Neural progenitor cell (in vitro differentiated cells): ENCODE measurements around the gene PLAGL1.

Experiments
- EZH2 ChIP-seq: fragments of 200-600 bp; sonication (generic); IDR thresholded peaks from 2 replicates; pipeline ENCODE4 v1.6.1; 2017; ENCODE audit warnings: antibody characterized with exemption, mild to moderate bottlenecking, moderate library complexity
- EZH2phosphoT487 ChIP-seq: fragments of 200-600 bp; sonication (generic); IDR thresholded peaks from 2 replicates; pipeline ENCODE4 v1.6.1; 2017; ENCODE audit warnings: antibody characterized with exemption
- TF ChIP-seq, protein P1 (sequence below): fragments of 200-600 bp; sonication (generic); IDR thresholded peaks from 2 replicates; pipeline ENCODE4 v1.5.1; 2017; ENCODE audit warnings: antibody characterized with exemption, mild to moderate bottlenecking

GRCh38 chr6:143902827-143903226 is 105.2 kb downstream of the PLAGL1 start:
- TF ChIP-seq, protein P1, sequence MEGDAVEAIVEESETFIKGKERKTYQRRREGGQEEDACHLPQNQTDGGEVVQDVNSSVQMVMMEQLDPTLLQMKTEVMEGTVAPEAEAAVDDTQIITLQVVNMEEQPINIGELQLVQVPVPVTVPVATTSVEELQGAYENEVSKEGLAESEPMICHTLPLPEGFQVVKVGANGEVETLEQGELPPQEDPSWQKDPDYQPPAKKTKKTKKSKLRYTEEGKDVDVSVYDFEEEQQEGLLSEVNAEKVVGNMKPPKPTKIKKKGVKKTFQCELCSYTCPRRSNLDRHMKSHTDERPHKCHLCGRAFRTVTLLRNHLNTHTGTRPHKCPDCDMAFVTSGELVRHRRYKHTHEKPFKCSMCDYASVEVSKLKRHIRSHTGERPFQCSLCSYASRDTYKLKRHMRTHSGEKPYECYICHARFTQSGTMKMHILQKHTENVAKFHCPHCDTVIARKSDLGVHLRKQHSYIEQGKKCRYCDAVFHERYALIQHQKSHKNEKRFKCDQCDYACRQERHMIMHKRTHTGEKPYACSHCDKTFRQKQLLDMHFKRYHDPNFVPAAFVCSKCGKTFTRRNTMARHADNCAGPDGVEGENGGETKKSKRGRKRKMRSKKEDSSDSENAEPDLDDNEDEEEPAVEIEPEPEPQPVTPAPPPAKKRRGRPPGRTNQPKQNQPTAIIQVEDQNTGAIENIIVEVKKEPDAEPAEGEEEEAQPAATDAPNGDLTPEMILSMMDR, result no peak
- no peak for TF ChIP-seq EZH2
- no peak for TF ChIP-seq EZH2phosphoT487
